C4-2B (cell line): ENCODE measurements around the gene CSKMT.

Source experiments
- ZFX ChIP-seq: fragments of 450-650 bp; IDR thresholded peaks from 2 replicates; pipeline ENCODE4 v1.6.1; 2017
- TF ChIP-seq, protein P1 (sequence below): fragments of 450-650 bp; conservative IDR thresholded peaks from 2 replicates; pipeline ENCODE4 v1.5.1; 2017; ENCODE audit warnings: mild to moderate bottlenecking

- TF ChIP-seq, protein P1, sequence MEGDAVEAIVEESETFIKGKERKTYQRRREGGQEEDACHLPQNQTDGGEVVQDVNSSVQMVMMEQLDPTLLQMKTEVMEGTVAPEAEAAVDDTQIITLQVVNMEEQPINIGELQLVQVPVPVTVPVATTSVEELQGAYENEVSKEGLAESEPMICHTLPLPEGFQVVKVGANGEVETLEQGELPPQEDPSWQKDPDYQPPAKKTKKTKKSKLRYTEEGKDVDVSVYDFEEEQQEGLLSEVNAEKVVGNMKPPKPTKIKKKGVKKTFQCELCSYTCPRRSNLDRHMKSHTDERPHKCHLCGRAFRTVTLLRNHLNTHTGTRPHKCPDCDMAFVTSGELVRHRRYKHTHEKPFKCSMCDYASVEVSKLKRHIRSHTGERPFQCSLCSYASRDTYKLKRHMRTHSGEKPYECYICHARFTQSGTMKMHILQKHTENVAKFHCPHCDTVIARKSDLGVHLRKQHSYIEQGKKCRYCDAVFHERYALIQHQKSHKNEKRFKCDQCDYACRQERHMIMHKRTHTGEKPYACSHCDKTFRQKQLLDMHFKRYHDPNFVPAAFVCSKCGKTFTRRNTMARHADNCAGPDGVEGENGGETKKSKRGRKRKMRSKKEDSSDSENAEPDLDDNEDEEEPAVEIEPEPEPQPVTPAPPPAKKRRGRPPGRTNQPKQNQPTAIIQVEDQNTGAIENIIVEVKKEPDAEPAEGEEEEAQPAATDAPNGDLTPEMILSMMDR, result no peak
- no peak for TF ChIP-seq ZFX
Observed at GRCh38 chr11:62647609-62648005, 17.5 kb upstream of the CSKMT start.
